Right cardiac atrium (tissue), 5 donors: ENCODE data around the gene LILRB2. TPM values are rescaled to one million over a fixed set of nuclear protein-coding genes. Genes with fewer than 3 reads are reported as not detected.
"Not testable (repeated sequence)": the region's sequence is repeated elsewhere in the genome, so short reads cannot be mapped to it uniquely, and the experiment has no call there.

Source experiments
- ATAC-seq, 2 donors: fragments of 200-7000 bp; cut with Tn5 transposase; one replicate each; pipeline versions ENCODE4 v1.8.0 to v1.9.1; 2020; ENCODE audit warnings: moderate library complexity in 2 of 2, mild to moderate bottlenecking in 1 of 2
- DNase-seq, 3 donors: peaks; one replicate each; pipeline ENCODE4 v3.0.0-alpha.2; 2020
- H3K27ac ChIP-seq: one replicate; pipeline ENCODE4 v1.5.1; 2013; ENCODE audit warnings: mild to moderate bottlenecking, low read length, control low read depth, moderate library complexity
- H3K27me3 ChIP-seq: one replicate; pipeline ENCODE4 v1.6.1; 2013; ENCODE audit not compliant: control insufficient read depth, insufficient read depth
- H3K4me1 ChIP-seq: one replicate; pipeline ENCODE4 v1.6.1; 2013; ENCODE audit warnings: low read length; ENCODE audit not compliant: control insufficient read depth, insufficient read depth
- H3K4me3 ChIP-seq: one replicate; pipeline ENCODE4 v1.5.1; 2013; ENCODE audit warnings: low read length, control low read depth
- H3K9me3 ChIP-seq: one replicate; pipeline ENCODE4 v1.6.1; 2013; ENCODE audit warnings: low read length; ENCODE audit not compliant: control insufficient read depth
- WGBS: extraction: QIAGEN DNeasy Blood & Tissue Kit; methylation state at CpG from one replicate; pipeline ENCODE4 v1.1.7; 2013; 5-methylcytosine and 5-hydroxymethylcytosine counted together
- intact Hi-C, 4 donors: fragments of 100-400 bp; cut with DNase I; formaldehyde crosslinking; loops; one replicate each; pipeline versions ENCODE4 v1.11.0 to v1.14.0; 2022 to 2023
- polyA plus RNA-seq: library from polyadenylated mRNA; stranded (reverse); fragments of 200-250 nt; gene quantifications from one replicate; pipeline ENCODE4 v1.2.3, GENCODE V29; 2013
- total RNA-seq, 4 donors: library from RNA; stranded (reverse); fragmentation: NEBNext Ultra II Directional; extraction: Animal tissue kit (Norgen Biotek cat#: 25700); gene quantifications; one replicate each; pipeline ENCODE4 v1.2.1, GENCODE V29; 2021
- donor health status: healthy with polysubstance abuse.
- donor health status: DM: no; HTN: yes; CAD: no.
- donor health status: DM: no; HTN: no; CAD: no.
- donor health status: DM: no; HTN: yes; CAD: no; lungs with severe emphysema.
- donor health status: DM: yes; HTN: yes; CAD: no.

The LILRB2 gene
- total and polyA plus RNA-seq, 5 donors, result 1.9 to 5.0 (median 4.7) TPM

- DNase-seq, result no peak
- H3K4me1 ChIP-seq, result no peaks in the 10 kb centered on the region
- WGBS, result 64% methylated on average over 4 of the region's 4 CpGs
- peak in 1 of 2 donors; percentile 37 for ATAC-seq
- intact Hi-C loops, result no loop called here
- no peaks in the 10 kb centered on the region for H3K9me3 ChIP-seq
- no peaks in the 10 kb centered on the region for H3K27me3 ChIP-seq
- no peak overlapping the region for H3K27ac ChIP-seq
- H3K4me3 ChIP-seq, result no peak overlapping the region
Observed at GRCh38 chr19:54302257-54302656, 21.3 kb upstream of the LILRB2 start.

DNA sequence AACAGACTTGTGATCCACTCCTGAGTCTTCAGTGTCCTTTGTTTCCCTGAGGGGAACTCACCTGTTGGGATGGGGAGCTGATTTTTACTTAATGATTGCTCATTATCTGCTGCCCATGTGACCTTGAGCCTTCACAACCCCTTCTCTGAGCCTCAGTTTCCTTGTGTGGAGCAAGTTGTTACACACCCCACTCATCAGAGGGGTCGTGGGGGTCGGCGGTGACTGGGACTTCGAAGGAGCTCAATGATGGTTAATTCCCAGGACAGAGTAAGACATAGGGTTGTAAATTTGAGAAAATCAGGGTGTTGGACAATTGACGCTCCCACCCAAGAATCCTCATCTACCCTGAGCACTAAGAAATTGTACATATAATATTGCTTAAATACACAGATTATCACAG, 18.6 kb upstream of the LILRB2 start:
- ATAC-seq (no peak), DNase-seq (no peak)
- no peak overlapping the region for H3K4me3 ChIP-seq
- intact Hi-C loops, result no loop called here
- H3K27me3 ChIP-seq, result no peaks in the 10 kb centered on the region
- H3K9me3 ChIP-seq, result no peaks in the 10 kb centered on the region
- no peak overlapping the region for H3K27ac ChIP-seq
- 85% methylated on average over 5 of the region's 5 CpGs for WGBS
- no peaks in the 10 kb centered on the region for H3K4me1 ChIP-seq

DNA sequence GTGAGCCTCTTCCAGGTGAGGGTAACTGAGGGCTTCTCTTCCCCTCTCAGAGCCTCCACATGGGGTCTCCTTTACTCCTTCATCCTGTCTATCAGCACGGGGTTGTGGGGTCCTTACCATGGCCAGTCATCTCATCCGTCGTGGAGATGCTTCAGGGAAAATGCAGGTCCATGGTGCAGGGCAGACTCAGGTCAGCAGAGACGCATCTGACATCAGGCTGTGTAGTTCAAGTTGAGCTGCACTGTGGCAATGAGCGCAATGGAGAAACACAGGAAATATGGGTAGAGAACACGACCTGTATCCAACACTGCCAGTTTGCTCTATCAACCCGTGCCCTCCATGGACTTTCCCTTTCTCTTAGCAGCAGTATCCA, 18.2 kb upstream of the LILRB2 start:
- WGBS, result 60% methylated on average over 7 of the region's 7 CpGs
- DNase-seq (no peak), ATAC-seq (no peak)
- no peaks in the 10 kb centered on the region for H3K27me3 ChIP-seq
- intact Hi-C loops, result no loop called here
- H3K4me3 ChIP-seq, result no peak overlapping the region
- H3K27ac ChIP-seq, result no peak overlapping the region
- no peaks in the 10 kb centered on the region for H3K4me1 ChIP-seq
- H3K9me3 ChIP-seq, result no peaks in the 10 kb centered on the region

GRCh38 chr19:54298357-54299125, 17.6 kb upstream of the LILRB2 start:
- Histone ChIP-seq H3K27me3 (no peaks in the 10 kb centered on the region), H3K4me1 (no peaks in the 10 kb centered on the region), H3K4me3 (no peak overlapping the region), H3K27ac (no peak overlapping the region), H3K9me3 (peaks cover 2% of the 10 kb centered on the region)
- DNase-seq (no peak), ATAC-seq (no peak)
- WGBS, result 54% methylated on average over 4 of the region's 4 CpGs
- intact Hi-C loops, result no loop called here

- Histone ChIP-seq H3K27ac (no peak overlapping the region), H3K4me3 (no peak overlapping the region), H3K27me3 (no peaks in the 10 kb centered on the region), H3K9me3 (peaks cover 2% of the 10 kb centered on the region), H3K4me1 (no peaks in the 10 kb centered on the region)
- ATAC-seq (no peak), DNase-seq (no peak)
- intact Hi-C loops, result no loop called here
- WGBS, result 38% methylated on average over 7 of the region's 7 CpGs
Observed at GRCh38 chr19:54297759-54298305, 16.9 kb upstream of the LILRB2 start.

- Histone ChIP-seq H3K27ac (no peak overlapping the region), H3K9me3 (peaks cover 2% of the 10 kb centered on the region), H3K4me1 (no peaks in the 10 kb centered on the region), H3K27me3 (no peaks in the 10 kb centered on the region), H3K4me3 (no peak overlapping the region)
- 84% methylated on average over 6 of the region's 6 CpGs for WGBS
- ATAC-seq, result no peak
- DNase-seq, result no peak
- intact Hi-C loops, result no loop called here
Observed at GRCh38 chr19:54294539-54294938, 13.6 kb upstream of the LILRB2 start.

DNA sequence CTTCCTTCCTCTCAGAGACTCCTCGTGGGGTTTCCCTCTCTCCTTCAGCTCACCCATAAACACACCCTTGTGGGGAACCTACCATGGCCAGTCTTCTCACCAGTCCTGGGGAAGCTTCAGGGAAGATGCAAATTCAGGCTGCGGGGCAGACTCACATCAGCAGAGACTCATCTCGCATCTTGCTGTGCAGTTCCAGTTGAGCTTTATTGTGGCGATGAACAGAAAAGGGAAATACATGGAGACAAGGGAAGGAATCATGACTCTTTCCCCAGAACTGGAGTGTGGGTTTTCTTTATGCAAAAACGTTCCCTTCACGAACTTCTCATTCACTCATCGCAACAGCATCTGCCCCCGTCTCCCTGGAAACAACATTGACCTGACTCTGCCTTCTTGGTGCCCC, 8.2 kb upstream of the LILRB2 start:
- intact Hi-C loops, H3K4me1 ChIP-seq, H3K9me3 ChIP-seq, ATAC-seq, H3K4me3 ChIP-seq, H3K27me3 ChIP-seq, H3K27ac ChIP-seq, DNase-seq: not testable (repeated sequence)
- 54% methylated on average over 8 of the region's 8 CpGs for WGBS

DNA sequence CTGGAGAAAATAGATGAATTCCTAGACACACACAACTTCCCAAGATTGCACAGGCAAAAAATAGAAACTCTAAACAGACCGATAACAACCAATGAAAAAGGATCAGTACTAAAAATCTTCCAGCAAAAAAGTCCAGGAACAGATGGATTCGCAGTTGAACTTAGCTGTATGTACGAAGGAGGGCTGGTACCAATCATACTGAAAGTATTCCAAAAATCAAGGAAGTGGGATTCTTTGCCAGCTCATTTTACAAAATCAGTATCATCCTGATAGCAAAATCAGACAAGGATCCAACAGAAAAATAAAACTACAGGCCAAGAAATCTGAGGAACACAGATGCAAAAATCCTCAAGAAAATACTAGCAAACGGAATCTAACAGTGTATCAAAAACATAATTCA, 6.5 kb upstream of the LILRB2 start:
- Histone ChIP-seq H3K27ac (no peak overlapping the region), H3K9me3 (no peaks in the 10 kb centered on the region), H3K4me1 (no peaks in the 10 kb centered on the region), H3K4me3 (no peak overlapping the region), H3K27me3 (no peaks in the 10 kb centered on the region)
- intact Hi-C loops, result no loop called here
- DNase-seq (no peak), ATAC-seq (no peak)
- WGBS, result 65% methylated on average over 4 of the region's 4 CpGs

DNA sequence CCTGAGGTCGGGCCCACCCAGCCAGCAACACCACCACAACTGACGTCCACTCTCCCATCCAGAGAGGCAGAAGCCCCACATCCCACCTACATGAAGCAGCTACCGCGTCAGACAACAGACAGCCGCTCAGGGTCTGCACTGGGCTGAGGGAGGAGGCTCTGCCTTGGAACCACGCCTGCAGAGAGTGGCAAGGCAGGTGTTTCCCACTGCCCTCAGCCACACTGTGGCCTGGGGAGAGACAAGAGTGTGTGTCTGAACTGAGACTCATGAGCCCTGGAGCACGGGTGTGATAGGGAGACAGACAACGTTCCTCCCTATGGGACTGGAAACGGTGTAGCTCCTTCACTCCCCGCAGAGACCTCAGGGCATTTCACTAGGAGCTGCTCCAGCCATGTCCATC, 5.4 kb upstream of the LILRB2 start:
- H3K27ac ChIP-seq, intact Hi-C loops, ATAC-seq, H3K4me3 ChIP-seq, H3K27me3 ChIP-seq, H3K9me3 ChIP-seq, DNase-seq, H3K4me1 ChIP-seq: not testable (repeated sequence)
- WGBS, result 78% methylated on average over 10 of the region's 10 CpGs

GRCh38 chr19:54285427-54286056, 4.6 kb upstream of the LILRB2 start:
- H3K27me3 ChIP-seq, H3K4me3 ChIP-seq, intact Hi-C loops, H3K27ac ChIP-seq, DNase-seq, H3K4me1 ChIP-seq, H3K9me3 ChIP-seq: not testable (repeated sequence)
- ATAC-seq, result peak in 1 of 2 donors; percentile 50
- 64% methylated on average over 11 of the region's 12 CpGs for WGBS

GRCh38 chr19:54282686-54283470, 2.0 kb upstream of the LILRB2 start:
- ATAC-seq, result peak in 1 of 2 donors; percentile 30
- Histone ChIP-seq H3K4me3 (no peak overlapping the region), H3K4me1 (no peaks in the 10 kb centered on the region), H3K9me3 (no peaks in the 10 kb centered on the region), H3K27me3 (no peaks in the 10 kb centered on the region), H3K27ac (no peak overlapping the region)
- WGBS, result 36% methylated on average over 9 of the region's 9 CpGs
- no peak for DNase-seq
- intact Hi-C loops, result no loop called here
